ENCODE results near the gene ATP8A2. TPM values are rescaled to one million over a fixed set of nuclear protein-coding genes. Genes with fewer than 3 reads are reported as not detected.

Gene ATP8A2
- total RNA-seq, 5 donors from 2014 or later (not counting 1 experiment from before 2014, with no cell fraction given), result 0.39 to 0.85 (median 0.73) TPM

- Histone ChIP-seq H3K4me3 (ENCODE audit: control insufficient read depth in 1 of 2, extremely low read depth in 1 of 2, low read length in 1 of 2) (no peak overlapping the region), H3K36me3 (ENCODE audit: control insufficient read depth in 2 of 2, extremely low read depth in 1 of 2, insufficient read depth in 1 of 2, low read length in 1 of 2) (no peaks in the 10 kb centered on the region), H3K27ac (ENCODE audit: low read length) (no peak overlapping the region), H3K4me1 (ENCODE audit: control insufficient read depth in 1 of 2, extremely low read depth in 1 of 2, insufficient read depth in 2 of 2, low read length in 2 of 2) (peaks cover 4 to 36% of the 10 kb centered on the region in 2 experiments), H3K9me3 (no peaks in the 10 kb centered on the region), H3K27me3 (replicated peaks in 1 of 2; ENCODE audit: control insufficient read depth in 2 of 2, extremely low read depth in 1 of 2, insufficient read depth in 2 of 2, low read length in 1 of 2) (no peaks in the 10 kb centered on the region)
- Mint-ChIP-seq H3K27me3 (no peaks in the 10 kb centered on the region), H3K9me3 (peaks cover 0 to 4% (median 3%) of the 10 kb centered on the region in 3 donors), H3K36me3 (peaks cover 15% of the 10 kb centered on the region), H3K27ac (no peak overlapping the region), H3K4me3 (no peak overlapping the region), H3K4me1 (peaks cover 24 to 35% (median 27%) of the 10 kb centered on the region in 3 donors)
- ATAC-seq (replicated peaks in 1 of 4), result no peak
- WGBS (ENCODE audit: insufficient coverage), result no CpG with 5 or more reads among the region's 6 CpGs
- ChIA-PET CTCF (no interaction called here), POLR2A (interaction anchor here in 1 of 2 donors (0.7 kb wide), 1 partner anchor 96 kb away, joined by 3 read pairs; no protein-coding TSS in a partner anchor)
- no peak for DNase-seq
These were observed 644.4 kb downstream of the ATP8A2 start for GRCh38 chr13:26016189-26016588.

GRCh38 chr13:26017196-26017921 lies 645.6 kb downstream of the ATP8A2 start:
- 81% methylated on average over 9 of the region's 9 CpGs for WGBS (ENCODE audit: insufficient coverage)
- CTCF ChIA-PET, result no interaction called here
- ATAC-seq (replicated peaks in 1 of 4), result peak; percentile 73 to 93 (median 86)

GRCh38 chr13:26017932-26018665 lies 646.3 kb downstream of the ATP8A2 start:
- H3K4me1 ChIP-seq (ENCODE audit: control insufficient read depth in 1 of 2, extremely low read depth in 1 of 2, insufficient read depth in 2 of 2, low read length in 2 of 2), result peaks cover 2 to 21% of the 10 kb centered on the region in 2 experiments
- 89% methylated on average over 3 of the region's 6 CpGs for WGBS (ENCODE audit: insufficient coverage)
- Mint-ChIP-seq H3K4me3 (peak overlapping the region in 1 of 3 donors; percentile 36), H3K4me1 (peaks cover 14 to 32% (median 18%) of the 10 kb centered on the region in 3 donors), H3K36me3 (peaks cover 16% of the 10 kb centered on the region), H3K9me3 (peaks cover 0 to 4% (median 3%) of the 10 kb centered on the region in 3 donors), H3K27me3 (no peaks in the 10 kb centered on the region), H3K27ac (peak overlapping the region in 1 of 2 donors; percentile 62)
- DNase-seq (no peak), ATAC-seq (replicated peaks in 1 of 4) (peak in 2 of 4 experiments; percentile 24 to 28)
- H3K9me3 ChIP-seq, result no peaks in the 10 kb centered on the region
- ChIA-PET CTCF (no interaction called here), POLR2A (interaction anchor here in 1 of 2 donors (0.6 kb wide), 1 partner anchor 46 kb away, joined by 6 read pairs; no protein-coding TSS in a partner anchor)
- no peak overlapping the region for H3K4me3 ChIP-seq (ENCODE audit: control insufficient read depth in 1 of 2, extremely low read depth in 1 of 2, low read length in 1 of 2)
- H3K27ac ChIP-seq (ENCODE audit: low read length), result no peak overlapping the region
- H3K36me3 ChIP-seq (ENCODE audit: control insufficient read depth in 2 of 2, extremely low read depth in 1 of 2, insufficient read depth in 1 of 2, low read length in 1 of 2), result peaks cover 0 to 3% of the 10 kb centered on the region in 2 donors
- H3K27me3 ChIP-seq (replicated peaks in 1 of 2; ENCODE audit: control insufficient read depth in 2 of 2, extremely low read depth in 1 of 2, insufficient read depth in 2 of 2, low read length in 1 of 2), result peaks cover 0 to 3% of the 10 kb centered on the region in 2 experiments

More at GRCh38 chr13:26017196-26017921, 645.6 kb downstream of the ATP8A2 start:
- H3K4me3 ChIP-seq (ENCODE audit: control insufficient read depth in 1 of 2, extremely low read depth in 1 of 2, low read length in 1 of 2), result no peak overlapping the region
- Mint-ChIP-seq H3K9me3 (peaks cover 0 to 4% (median 3%) of the 10 kb centered on the region in 3 donors), H3K27ac (peak overlapping the region in 1 of 2 donors; percentile 62), H3K36me3 (peaks cover 16% of the 10 kb centered on the region), H3K4me1 (peaks cover 17 to 35% (median 22%) of the 10 kb centered on the region in 3 donors), H3K27me3 (no peaks in the 10 kb centered on the region), H3K4me3 (peak overlapping the region in 1 of 3 donors; percentile 36)
- peaks cover 0 to 3% of the 10 kb centered on the region in 2 donors for H3K36me3 ChIP-seq (ENCODE audit: control insufficient read depth in 2 of 2, extremely low read depth in 1 of 2, insufficient read depth in 1 of 2, low read length in 1 of 2)
- H3K27me3 ChIP-seq (replicated peaks in 1 of 2; ENCODE audit: control insufficient read depth in 2 of 2, extremely low read depth in 1 of 2, insufficient read depth in 2 of 2, low read length in 1 of 2), result no peaks in the 10 kb centered on the region
- POLR2A ChIA-PET, result interaction anchor here in 1 of 2 donors (0.5 kb wide), 1 partner anchor 225 kb away, joined by 5 read pairs; no protein-coding TSS in a partner anchor
- H3K4me1 ChIP-seq (ENCODE audit: control insufficient read depth in 1 of 2, extremely low read depth in 1 of 2, insufficient read depth in 2 of 2, low read length in 2 of 2), result peaks cover 2 to 26% of the 10 kb centered on the region in 2 experiments
- DNase-seq, result peak in 14 of 35 experiments; percentile 5 to 42 (median 18)
- no peaks in the 10 kb centered on the region for H3K9me3 ChIP-seq
- no peak overlapping the region for H3K27ac ChIP-seq (ENCODE audit: low read length)

GRCh38 chr13:26019251-26019650 lies 647.5 kb downstream of the ATP8A2 start:
- Histone ChIP-seq H3K4me3 (ENCODE audit: control insufficient read depth in 1 of 2, extremely low read depth in 1 of 2, low read length in 1 of 2) (no peak overlapping the region), H3K27ac (ENCODE audit: low read length) (no peak overlapping the region), H3K4me1 (ENCODE audit: control insufficient read depth in 1 of 2, extremely low read depth in 1 of 2, insufficient read depth in 2 of 2, low read length in 2 of 2) (peaks cover 2 to 19% of the 10 kb centered on the region in 2 experiments), H3K9me3 (no peaks in the 10 kb centered on the region), H3K36me3 (ENCODE audit: control insufficient read depth in 2 of 2, extremely low read depth in 1 of 2, insufficient read depth in 1 of 2, low read length in 1 of 2) (peaks cover 0 to 3% of the 10 kb centered on the region in 2 donors), H3K27me3 (replicated peaks in 1 of 2; ENCODE audit: control insufficient read depth in 2 of 2, extremely low read depth in 1 of 2, insufficient read depth in 2 of 2, low read length in 1 of 2) (peaks cover 0 to 3% of the 10 kb centered on the region in 2 experiments)
- ChIA-PET CTCF (no interaction called here), POLR2A (no interaction called here)
- Mint-ChIP-seq H3K27ac (no peak overlapping the region), H3K27me3 (no peaks in the 10 kb centered on the region), H3K4me3 (no peak overlapping the region), H3K36me3 (peaks cover 16% of the 10 kb centered on the region), H3K4me1 (peaks cover 14 to 24% (median 16%) of the 10 kb centered on the region in 3 donors), H3K9me3 (peaks cover 0 to 3% (median under 1%) of the 10 kb centered on the region in 3 donors)
- no peak for DNase-seq
- WGBS (ENCODE audit: insufficient coverage), result 94% methylated on average over 5 of the region's 7 CpGs
- ATAC-seq (replicated peaks in 1 of 4), result no peak

- Mint-ChIP-seq H3K27me3 (peaks cover 0 to 3% of the 10 kb centered on the region in 2 donors), H3K36me3 (peaks cover 16% of the 10 kb centered on the region), H3K27ac (no peak overlapping the region), H3K4me1 (peaks cover 14 to 16% (median 16%) of the 10 kb centered on the region in 3 donors), H3K9me3 (peaks cover 0 to 3% (median 0%) of the 10 kb centered on the region in 3 donors), H3K4me3 (no peak overlapping the region)
- 97% methylated on average over 15 of the region's 22 CpGs for WGBS (ENCODE audit: insufficient coverage)
- H3K9me3 ChIP-seq, result no peaks in the 10 kb centered on the region
- DNase-seq (no peak), ATAC-seq (replicated peaks in 1 of 4) (no peak)
- CTCF ChIA-PET, result no interaction called here
- H3K36me3 ChIP-seq (ENCODE audit: control insufficient read depth in 2 of 2, extremely low read depth in 1 of 2, insufficient read depth in 1 of 2, low read length in 1 of 2), result peaks cover 0 to 3% of the 10 kb centered on the region in 2 donors
- H3K4me3 ChIP-seq (ENCODE audit: control insufficient read depth in 1 of 2, extremely low read depth in 1 of 2, low read length in 1 of 2), result no peak overlapping the region
- peaks cover 2 to 19% of the 10 kb centered on the region in 2 experiments for H3K4me1 ChIP-seq (ENCODE audit: control insufficient read depth in 1 of 2, extremely low read depth in 1 of 2, insufficient read depth in 2 of 2, low read length in 2 of 2)
- H3K27me3 ChIP-seq (replicated peaks in 1 of 2; ENCODE audit: control insufficient read depth in 2 of 2, extremely low read depth in 1 of 2, insufficient read depth in 2 of 2, low read length in 1 of 2), result peaks cover 0 to 3% of the 10 kb centered on the region in 2 experiments
- no peak overlapping the region for H3K27ac ChIP-seq (ENCODE audit: low read length)
- POLR2A ChIA-PET, result no interaction called here
These were observed 648.4 kb downstream of the ATP8A2 start for GRCh38 chr13:26019881-26020870.
